NCI-H510A treated with DMSO at 0.1 percent for 48 hours (cell line): ENCODE results near the gene ANKK1.

Experiments used
- DNase-seq: peaks from one replicate; lab custom pipeline; 2025; lab: John Stamatoyannopoulos, UW

Gene ANKK1

DNA sequence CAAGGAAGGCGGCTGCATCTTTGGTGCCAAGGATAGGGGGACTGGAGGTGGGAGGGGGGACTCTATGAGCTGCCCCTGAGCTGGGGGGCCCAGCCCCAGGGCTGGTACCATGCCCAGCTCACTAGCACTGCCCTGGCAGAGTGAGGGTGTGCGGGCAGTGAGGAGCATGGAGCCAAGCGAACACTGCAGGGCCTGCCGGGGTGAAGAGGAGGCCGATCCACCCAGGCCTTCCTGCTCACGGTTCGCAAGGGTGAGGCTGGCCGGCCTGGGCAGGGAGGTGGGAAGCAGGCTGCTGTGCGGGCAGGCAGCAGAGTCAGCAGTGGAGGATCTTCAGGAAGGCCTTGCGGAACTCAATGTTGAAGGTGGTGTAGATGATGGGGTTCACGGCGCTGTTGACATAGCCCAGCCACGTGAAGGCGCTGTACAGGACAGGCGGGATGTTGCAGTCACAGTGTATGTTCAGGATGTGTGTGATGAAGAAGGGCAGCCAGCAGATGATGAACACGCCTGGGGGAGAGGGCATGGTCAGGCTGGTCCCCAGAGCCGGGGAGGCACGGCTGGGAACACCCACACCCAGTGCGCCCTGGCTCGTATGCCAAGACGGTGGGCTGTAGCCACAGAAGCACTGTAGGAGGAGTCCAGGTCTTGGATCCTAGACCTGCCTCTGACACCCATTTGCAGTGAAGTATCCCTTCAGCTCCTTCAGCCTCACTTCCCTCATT lies 23.0 kb downstream of the ANKK1 start:
- DNase-seq: no peak

DNA sequence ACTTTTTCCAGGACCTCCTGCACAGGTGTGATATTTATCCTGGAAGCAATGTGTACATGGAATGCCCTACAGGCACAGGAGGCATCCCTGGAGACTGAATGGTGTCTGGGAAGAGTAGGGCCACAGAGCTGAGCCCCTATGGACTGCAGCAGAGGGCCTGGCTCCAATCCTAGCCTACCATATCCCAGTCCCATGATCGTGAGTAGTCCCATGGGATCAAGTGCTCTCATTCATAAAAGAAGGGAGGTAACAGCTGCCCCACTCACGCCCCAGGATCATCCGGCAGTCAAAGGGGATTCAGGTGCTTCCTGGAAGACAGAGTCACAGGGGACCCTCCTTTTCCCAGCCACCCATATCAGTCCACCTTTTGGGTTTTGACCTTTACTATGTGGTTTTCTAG lies 24.0 kb downstream of the ANKK1 start:
- no peak for DNase-seq

DNA sequence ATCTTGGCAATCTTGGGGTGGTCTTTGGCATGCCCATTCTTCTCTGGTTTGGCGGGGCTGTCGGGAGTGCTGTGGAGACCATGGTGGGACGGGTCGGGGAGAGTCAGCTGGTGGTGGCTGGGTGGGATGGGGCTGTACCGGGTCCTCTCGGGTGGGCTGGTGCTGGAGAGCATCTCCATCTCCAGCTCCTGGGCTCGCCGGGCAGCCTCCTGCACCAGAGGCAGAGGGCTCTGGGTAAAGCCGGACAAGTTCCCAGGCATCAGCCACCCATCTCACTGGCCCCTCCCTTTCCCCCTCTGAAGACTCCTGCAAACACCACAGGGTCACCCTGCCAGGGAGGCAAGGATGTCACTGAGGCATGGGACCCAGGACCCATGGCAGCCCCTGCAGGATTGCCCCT lies 25.1 kb downstream of the ANKK1 start:
- no peak for DNase-seq

DNA sequence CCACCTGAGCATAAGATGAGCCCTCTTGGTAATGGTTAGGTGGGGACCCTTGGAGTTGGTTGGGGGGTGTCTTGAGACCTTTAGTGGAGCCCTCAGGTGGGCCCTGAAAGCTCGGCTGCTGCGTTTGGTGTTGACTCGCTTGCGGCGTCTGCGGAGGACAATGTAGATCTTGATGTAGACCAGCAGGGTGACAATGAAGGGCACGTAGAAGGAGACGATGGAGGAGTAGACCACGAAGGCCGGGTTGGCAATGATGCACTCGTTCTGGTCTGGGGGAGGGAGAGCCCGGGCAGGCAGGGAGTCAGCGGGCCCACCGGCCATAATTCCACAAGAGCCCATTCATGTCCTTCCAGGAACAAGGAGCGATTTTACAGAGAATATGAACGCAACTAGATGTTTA lies 27.8 kb downstream of the ANKK1 start:
- DNase-seq: no peak

DNA sequence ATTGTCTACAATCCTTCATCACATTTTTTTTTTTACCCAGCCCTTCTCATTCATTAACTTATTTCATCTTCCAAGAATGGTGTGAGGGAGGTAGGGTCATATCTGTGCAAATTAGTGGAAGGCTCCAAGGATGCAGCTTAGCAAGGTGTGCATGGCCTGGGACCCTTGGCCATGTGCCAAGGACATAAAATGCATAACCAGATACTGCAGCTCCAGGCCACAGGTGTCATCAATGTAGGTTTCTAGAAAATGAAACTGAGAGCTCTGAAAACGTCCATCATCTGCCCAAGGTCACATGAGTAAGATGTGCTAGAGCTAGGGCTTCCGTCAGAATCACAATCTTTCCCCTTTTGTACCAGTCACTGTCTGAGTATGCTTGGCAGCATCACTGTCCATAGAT lies 29.8 kb downstream of the ANKK1 start:
- DNase-seq: peak; percentile 47

DNA sequence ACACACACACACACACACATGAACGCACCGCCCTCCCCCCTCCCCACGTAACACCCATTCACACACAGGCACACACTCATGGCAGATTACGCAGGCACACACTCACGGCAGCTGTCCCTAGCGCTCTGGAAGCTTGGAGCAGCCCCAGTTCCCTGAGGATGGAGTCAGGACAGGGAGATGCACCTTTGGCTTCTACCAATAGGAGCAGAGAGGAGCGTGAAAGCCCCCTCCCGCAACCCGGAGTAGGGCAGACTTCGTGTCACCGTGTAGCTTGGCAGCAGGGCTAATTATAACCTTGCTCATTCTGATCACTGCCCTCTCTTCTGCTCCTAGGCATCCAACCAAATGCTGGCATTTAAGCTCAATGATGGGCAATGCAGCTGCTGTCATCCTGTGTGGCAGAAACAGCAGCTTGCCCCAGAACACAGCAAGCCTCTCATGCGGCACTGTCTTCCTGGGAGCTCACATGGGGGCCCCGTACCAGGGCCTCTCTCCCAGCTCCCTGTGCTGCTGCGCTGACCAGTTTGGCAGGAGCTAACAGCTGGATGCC lies 31.9 kb downstream of the ANKK1 start:
- DNase-seq: no peak

DNA sequence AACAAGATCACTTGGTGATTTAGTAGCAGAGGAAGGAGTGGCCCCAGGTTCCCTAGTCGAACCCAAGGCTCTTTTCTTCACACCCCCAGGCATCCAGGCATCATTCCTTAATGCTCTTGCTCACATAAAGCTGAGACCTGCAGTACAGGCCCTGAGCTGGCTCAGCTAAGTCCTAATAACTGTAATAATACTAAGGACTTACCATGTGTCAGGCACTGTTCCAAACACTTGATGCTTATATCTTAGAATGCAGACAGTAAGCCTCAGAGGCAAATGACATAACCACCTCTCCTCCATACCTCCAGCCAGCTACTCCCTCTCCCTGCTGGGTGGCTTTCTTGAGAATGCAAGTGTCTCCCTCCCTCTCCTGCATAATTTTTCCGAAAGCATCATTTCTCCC lies 33.2 kb downstream of the ANKK1 start:
- no peak for DNase-seq

DNA sequence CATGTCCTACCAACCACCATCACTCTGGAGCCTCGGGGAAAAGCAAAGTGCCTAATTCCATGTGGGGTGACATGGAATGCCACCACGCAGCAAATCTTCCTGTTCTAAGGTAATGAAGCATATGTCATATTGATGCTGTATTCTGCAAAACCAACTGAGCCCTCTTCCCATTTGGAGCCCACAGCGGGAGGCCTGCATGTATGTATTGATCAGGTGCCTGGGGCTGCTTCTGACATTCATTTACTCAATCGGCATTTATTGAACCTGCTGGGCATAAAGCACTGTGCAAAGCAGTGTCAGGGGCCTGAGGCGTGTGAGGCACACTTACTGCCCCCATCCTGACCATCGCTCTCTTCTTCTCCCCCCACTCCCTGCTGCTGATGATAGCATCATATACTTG lies 39.1 kb downstream of the ANKK1 start:
- no peak for DNase-seq

DNA sequence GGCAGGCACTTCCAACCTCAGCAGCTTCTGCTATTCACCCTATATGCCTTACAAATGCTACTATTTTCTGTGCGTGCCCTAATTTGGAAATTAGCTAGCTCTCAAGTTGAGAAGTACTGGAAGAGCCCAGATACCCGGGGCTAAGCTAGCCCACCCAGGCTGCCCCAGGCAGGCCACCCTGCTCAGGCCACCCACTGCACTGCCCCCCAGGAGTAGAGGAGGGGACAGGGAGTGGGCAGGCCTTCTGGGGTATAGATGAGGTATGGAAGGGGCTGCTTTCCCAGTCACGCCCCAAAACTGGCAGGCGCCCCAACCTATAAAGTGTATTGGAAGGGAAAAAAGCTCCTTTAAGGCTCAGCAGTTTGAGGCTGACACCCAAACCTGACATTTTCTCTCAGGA lies 44.2 kb downstream of the ANKK1 start:
- DNase-seq: no peak

DNA sequence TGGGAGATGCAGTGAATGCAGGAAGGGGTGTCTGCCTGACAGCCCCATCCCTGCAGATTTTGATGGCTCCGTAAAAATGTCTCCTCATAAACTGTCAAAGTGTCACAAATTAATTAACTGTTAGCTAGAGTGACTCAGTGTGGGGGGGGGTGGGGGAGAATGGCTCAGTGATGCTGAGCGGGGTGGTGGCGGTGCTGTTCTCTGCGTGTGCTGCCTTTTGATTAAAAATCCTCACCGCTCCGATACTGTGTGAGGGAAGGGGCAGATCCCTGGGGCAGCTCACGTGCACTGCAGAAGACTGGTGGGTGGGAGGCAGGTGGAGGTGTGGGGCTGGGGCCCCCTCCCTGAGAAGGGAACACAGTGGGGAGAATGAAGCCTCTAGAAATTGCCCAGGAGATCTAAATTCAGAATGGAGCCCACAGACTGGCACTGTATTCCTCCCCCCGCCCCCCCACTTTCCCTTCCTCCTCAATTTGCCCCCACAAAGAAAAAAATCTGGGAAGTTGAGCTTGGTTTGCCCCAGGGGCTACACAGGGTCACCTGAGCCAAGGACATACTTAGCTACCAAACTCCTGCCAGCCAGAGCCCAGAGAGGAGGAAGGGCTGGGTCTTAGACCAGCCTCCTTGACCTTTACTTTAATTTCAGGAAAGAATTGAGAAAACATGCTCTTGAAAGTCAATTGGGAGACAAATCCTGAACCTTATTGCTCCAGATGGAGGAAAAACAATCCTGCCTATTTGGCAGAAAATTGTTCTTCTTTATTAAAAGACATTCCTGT lies 47.8 kb downstream of the ANKK1 start:
- no peak for DNase-seq

DNA sequence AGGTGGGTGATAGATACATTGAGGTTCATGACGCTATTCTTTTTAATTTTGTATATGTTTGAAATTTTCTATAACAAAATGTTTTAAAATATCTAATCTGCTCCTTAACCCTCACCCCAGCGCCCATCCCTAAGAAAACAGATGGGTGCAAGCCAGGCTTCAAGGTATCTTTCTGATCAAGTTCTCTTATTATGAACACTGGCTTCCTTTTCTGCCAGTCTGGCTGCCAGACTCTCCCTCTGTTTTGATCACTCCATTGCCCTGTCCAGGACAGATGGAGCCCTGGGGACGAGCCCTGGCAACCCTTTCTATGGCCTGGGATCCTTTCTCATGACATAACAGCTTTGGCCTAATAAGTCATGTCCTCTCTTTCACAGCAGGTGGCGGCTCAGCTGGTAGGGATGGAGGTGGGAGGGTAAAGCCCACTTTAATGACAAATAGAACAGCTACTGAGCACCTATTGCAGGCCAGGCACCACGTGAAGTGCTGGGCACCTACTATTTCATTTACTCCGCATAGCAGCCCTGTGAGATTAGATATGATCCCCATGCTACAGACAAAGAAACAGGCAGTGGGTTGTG lies 49.2 kb downstream of the ANKK1 start:
- DNase-seq: no peak

DNA sequence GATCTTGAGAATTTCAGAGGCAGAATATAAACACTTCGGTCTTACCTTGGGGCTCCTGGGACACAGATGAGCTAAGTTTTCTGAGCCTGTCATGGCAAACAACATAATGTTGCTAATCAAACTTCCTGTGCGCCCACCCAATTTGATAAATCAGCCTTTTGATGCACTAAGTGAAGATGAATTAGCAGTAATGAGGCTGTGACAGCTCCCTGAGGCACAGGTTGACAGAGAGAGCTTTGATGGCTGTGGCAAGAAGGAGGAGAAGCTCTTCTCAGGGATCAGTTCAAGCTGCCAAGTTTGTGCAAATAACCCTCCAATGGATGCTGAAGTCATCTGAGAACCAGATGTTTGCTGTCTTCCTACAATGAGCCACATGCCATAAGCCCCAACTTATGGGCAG lies 53.2 kb downstream of the ANKK1 start:
- DNase-seq: no peak

DNA sequence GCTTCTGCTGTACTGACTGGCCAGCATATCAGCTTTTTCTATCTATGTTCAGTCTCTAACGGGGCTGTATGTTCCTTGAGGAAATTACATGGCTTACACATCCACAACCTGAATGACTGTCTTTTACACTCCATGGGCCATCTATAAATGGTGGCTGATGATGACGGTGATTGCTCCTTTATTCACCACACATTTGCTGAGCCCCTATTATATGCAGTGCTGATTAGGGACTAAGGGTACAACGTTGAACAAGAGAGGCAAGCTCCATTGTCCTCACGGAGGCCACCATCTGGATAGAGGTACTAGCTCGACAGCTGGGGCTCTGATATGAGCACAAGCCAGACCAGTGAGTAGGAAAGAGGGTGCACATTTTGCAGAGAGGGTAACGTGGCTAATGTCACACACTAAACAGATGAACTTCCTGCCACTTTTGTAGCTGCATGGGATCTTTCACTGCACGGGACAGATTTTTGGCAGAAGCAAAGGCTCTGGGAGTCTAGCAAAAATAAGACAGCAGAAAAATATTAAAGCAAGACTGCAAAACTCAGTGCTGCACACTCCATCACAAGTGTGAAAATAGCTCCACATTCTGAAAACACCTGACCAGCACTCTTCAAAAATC lies 57.0 kb downstream of the ANKK1 start:
- no peak for DNase-seq

DNA sequence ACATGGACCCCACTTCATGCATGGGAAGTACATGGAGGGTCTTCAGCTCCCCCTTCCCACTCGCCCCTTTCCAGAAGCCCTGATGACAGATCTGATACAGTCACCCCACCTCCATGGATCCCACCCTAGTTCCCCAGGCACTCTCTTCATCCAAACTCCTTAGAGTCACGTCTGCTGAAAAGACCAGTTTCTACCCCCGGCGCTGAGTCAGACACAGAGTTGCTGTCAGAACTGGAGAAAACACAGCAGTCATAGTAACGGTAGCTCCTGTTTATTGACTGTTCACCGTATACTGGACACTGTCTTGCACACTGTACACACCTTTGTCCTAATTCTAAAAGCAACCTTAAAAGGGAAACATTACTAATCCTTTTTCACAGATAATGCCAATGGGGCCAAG lies 58.5 kb downstream of the ANKK1 start:
- DNase-seq: no peak

DNA sequence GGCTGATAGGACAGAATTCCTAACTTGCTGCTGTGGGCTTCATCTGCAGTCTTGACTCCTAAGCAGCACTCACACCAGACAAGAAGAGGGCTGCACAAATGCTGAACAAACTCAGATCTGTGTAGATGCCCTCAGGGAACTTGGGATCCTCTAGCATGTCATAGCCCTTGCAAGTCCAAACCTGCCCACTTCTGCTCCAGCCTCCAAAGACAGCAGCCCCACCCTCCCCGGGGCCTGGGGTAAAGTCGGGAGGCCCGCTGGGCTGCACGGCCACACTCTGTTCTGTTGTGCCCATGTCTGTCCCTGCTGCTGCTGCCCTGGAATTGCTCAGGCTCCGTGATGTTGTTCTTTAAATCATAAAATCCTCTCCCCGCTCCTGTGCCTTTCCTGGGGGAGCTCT lies 59.4 kb downstream of the ANKK1 start:
- DNase-seq: peak; percentile 23

DNA sequence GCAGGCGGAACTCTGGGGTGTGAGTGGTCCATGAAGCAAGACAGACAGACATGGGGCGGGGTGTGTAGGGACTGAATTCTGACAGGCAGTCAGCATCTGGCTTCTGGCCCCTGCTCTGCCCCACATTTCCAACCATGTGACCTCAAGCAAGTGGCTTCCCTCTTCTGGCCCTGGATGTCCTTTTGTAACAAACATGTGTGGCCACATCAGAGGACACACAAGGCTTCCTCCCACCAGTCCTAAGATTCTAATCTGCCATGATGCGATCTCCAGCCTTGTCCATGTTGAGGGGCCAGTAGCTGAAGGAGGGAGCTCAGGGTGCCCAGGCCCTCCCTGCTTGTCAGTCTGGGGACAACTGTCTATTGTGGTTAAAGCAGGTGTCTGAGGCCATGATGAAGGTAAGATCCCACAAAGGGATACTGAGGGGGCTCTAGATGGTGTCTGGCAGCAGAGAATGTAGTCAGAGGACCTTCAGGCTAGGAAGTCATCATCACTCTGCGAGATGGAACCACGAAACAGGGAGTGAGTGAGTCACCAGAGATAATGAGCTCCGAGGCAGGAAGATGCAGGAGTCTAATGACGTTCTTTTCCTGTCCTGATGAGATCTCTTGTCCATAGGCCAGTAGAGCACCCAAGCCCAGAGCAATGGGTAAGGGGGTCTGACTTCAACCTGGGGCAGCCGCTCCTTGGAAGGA lies 60.2 kb downstream of the ANKK1 start:
- DNase-seq: no peak

DNA sequence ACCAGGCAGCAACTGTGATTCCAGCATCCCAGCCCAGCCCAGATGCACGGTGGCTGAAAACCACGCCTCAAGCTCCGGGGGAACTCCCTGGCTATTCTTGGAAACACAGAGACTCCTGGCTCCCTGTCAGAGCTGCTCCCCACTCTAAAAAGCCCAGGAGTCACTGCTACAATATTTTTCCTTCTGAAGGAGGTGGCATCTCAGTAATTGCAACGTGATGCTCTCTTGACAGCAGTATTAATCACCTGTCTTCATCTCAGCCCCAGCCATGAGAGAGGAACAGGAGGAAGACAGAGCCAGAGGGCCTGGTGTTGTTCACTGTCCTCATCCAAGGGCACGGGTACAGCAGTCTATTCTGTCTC lies 60.7 kb downstream of the ANKK1 start:
- DNase-seq: no peak

DNA sequence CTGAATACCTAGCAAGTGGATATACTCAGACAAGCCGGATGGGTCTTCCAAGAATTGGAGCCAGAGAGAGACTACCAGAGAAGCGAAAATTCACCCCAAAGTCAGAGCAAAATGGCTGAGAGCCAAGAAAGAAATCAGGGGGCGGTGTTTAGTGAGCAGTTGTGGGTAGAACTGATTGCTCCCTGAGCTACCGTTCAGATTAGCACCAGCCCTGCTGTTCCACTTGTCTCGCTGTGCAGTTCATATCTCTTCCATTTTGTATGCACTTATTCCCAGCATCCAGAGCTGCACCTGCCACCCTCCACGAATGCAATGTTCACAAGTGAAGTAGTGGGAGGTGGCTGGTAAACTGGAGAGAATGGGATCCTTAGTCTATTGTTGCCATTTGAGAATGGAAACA lies 62.2 kb downstream of the ANKK1 start:
- DNase-seq: no peak
